MM.1S (cell line): ENCODE results near the gene DDX39A.
"Not testable (repeated sequence)": the region's sequence is repeated elsewhere in the genome, so short reads cannot be mapped to it uniquely, and the experiment has no call there.

Experiments
- DNase-seq: peaks from one replicate; pipeline ENCODE4 v3.0.0-alpha.2; 2015
- H2AFZ ChIP-seq: fragments of 300-600 bp; sonication (generic); 2 replicates; pipeline ENCODE4 v1.6.0; 2016; ENCODE audit warnings: antibody characterized with exemption, low read length
- H3F3A ChIP-seq: fragments of 300-600 bp; sonication (generic); 2 replicates; pipeline ENCODE4 v1.6.1; 2016; ENCODE audit warnings: mild to moderate bottlenecking, antibody characterized with exemption, low read length, moderate library complexity, mixed read lengths; ENCODE audit not compliant: insufficient read depth
- H3K27ac ChIP-seq: fragments of 300-600 bp; sonication (generic); 2 replicates; pipeline ENCODE4 v1.5.1; 2016; ENCODE audit warnings: mild to moderate bottlenecking, low read length
- H3K27me3 ChIP-seq: fragments of 300-600 bp; sonication (generic); replicated peaks from 2 replicates; pipeline ENCODE4 v1.6.0; 2016; ENCODE audit warnings: low read length; ENCODE audit not compliant: insufficient read depth
- H3K36me3 ChIP-seq: fragments of 300-600 bp; sonication (generic); replicated peaks from 2 replicates; pipeline ENCODE4 v1.6.1; 2016; ENCODE audit warnings: mild to moderate bottlenecking, low read length, mixed read lengths; ENCODE audit not compliant: insufficient read depth
- H3K4me1 ChIP-seq: fragments of 300-600 bp; sonication (generic); 2 replicates; pipeline ENCODE4 v1.6.1; 2016; ENCODE audit warnings: low read length, mixed read lengths
- H3K4me2 ChIP-seq: fragments of 300-600 bp; sonication (generic); 2 replicates; pipeline ENCODE4 v1.6.0; 2016; ENCODE audit warnings: low read depth, low read length
- H3K4me3 ChIP-seq: fragments of 300-600 bp; sonication (generic); 2 replicates; pipeline ENCODE4 v1.5.1; 2016; ENCODE audit warnings: low read length, mixed read lengths
- H3K79me2 ChIP-seq: fragments of 300-600 bp; sonication (generic); 2 replicates; pipeline ENCODE4 v1.6.1; 2016; ENCODE audit warnings: mixed run types, low read length, mixed read lengths
- H3K9ac ChIP-seq: fragments of 300-600 bp; sonication (generic); 2 replicates; pipeline ENCODE4 v1.6.1; 2016; ENCODE audit warnings: low read length, mixed read lengths
- H3K9me2 ChIP-seq: fragments of 300-600 bp; sonication (generic); replicated peaks from 2 replicates; pipeline ENCODE4 v1.6.1; 2016; ENCODE audit warnings: mild to moderate bottlenecking, low read length, mixed read lengths; ENCODE audit not compliant: insufficient read depth
- H3K9me3 ChIP-seq: fragments of 300-600 bp; sonication (generic); replicated peaks from 2 replicates; pipeline ENCODE4 v1.6.1; 2016; ENCODE audit warnings: mild to moderate bottlenecking, low read length, mixed read lengths; ENCODE audit not compliant: insufficient read depth
- H4K20me1 ChIP-seq: fragments of 300-600 bp; sonication (generic); 2 replicates; pipeline ENCODE4 v1.6.1; 2016; ENCODE audit warnings: mild to moderate bottlenecking, low read length, moderate library complexity, mixed read lengths; ENCODE audit not compliant: insufficient read depth
- CTCF ChIP-seq: fragments of 300-600 bp; sonication (generic); IDR thresholded peaks from 2 replicates; pipeline ENCODE4 v1.5.1; 2016; ENCODE audit warnings: antibody characterized with exemption, low read length, mixed read lengths
- EZH2 ChIP-seq: fragments of 300-600 bp; sonication (generic); optimal IDR thresholded peaks from 2 replicates; pipeline ENCODE3; 2017; ENCODE audit warnings: low read depth, mild to moderate bottlenecking, antibody characterized with exemption, low read length, mixed read lengths
- EZH2phosphoT487 ChIP-seq: fragments of 300-600 bp; sonication (generic); IDR thresholded peaks from 2 replicates; pipeline ENCODE4 v1.6.1; 2018; ENCODE audit warnings: antibody characterized with exemption, low read length

The DDX39A gene

GRCh38 chr19:14368011-14368513 lies 51.1 kb downstream of the DDX39A start:
- Histone ChIP-seq H3K27ac (peak overlapping the region; percentile 11; the same call in 1 of the 2 replicates), H3K4me3 (peak overlapping the region; percentile 9), H3F3A (peaks cover 17% of the 10 kb centered on the region), H3K36me3 (no peaks in the 10 kb centered on the region), H3K4me2 (peak overlapping the region; percentile 42; the same call in 1 of the 2 replicates), H3K9me2 (no peaks in the 10 kb centered on the region), H2AFZ (peak overlapping the region; percentile 39; the same call in 1 of the 2 replicates), H3K79me2 (no peaks in the 10 kb centered on the region), H3K9ac (no peak overlapping the region), H4K20me1 (no peaks in the 10 kb centered on the region), H3K27me3 (peaks cover 15% of the 10 kb centered on the region), H3K9me3 (no peaks in the 10 kb centered on the region), H3K4me1 (peaks cover 21% of the 10 kb centered on the region)
- DNase-seq = peak; percentile 56
- no peak for TF ChIP-seq EZH2phosphoT487
- no peak for TF ChIP-seq EZH2
- no peak for TF ChIP-seq CTCF

GRCh38 chr19:14367016-14367415 lies 52.1 kb downstream of the DDX39A start:
- TF ChIP-seq EZH2 (no peak), CTCF (no peak), EZH2phosphoT487 (no peak)
- H3K9ac ChIP-seq = no peak overlapping the region
- peaks cover 14% of the 10 kb centered on the region for H3K27me3 ChIP-seq
- H3K4me1 ChIP-seq = peaks cover 21% of the 10 kb centered on the region
- H2AFZ ChIP-seq = no peak overlapping the region
- no peak overlapping the region for H3K4me3 ChIP-seq
- peaks cover 17% of the 10 kb centered on the region for H3F3A ChIP-seq
- H3K9me2 ChIP-seq = no peaks in the 10 kb centered on the region
- no peak overlapping the region for H3K4me2 ChIP-seq
- no peaks in the 10 kb centered on the region for H3K9me3 ChIP-seq
- DNase-seq = no peak
- H3K27ac ChIP-seq = peak overlapping the region; percentile 31; the same call in 1 of the 2 replicates
- no peaks in the 10 kb centered on the region for H3K36me3 ChIP-seq
- no peaks in the 10 kb centered on the region for H4K20me1 ChIP-seq
- H3K79me2 ChIP-seq = no peaks in the 10 kb centered on the region

GRCh38 chr19:14366529-14366928 lies 52.6 kb downstream of the DDX39A start:
- Histone ChIP-seq H2AFZ (no peak overlapping the region), H3K9me3 (no peaks in the 10 kb centered on the region), H4K20me1 (no peaks in the 10 kb centered on the region), H3K9ac (no peak overlapping the region), H3K4me2 (peak overlapping the region; percentile 44; the same call in 1 of the 2 replicates), H3K9me2 (no peaks in the 10 kb centered on the region), H3K79me2 (no peaks in the 10 kb centered on the region), H3F3A (peaks cover 17% of the 10 kb centered on the region), H3K4me1 (peaks cover 21% of the 10 kb centered on the region), H3K27me3 (peaks cover 16% of the 10 kb centered on the region), H3K36me3 (no peaks in the 10 kb centered on the region), H3K4me3 (no peak overlapping the region), H3K27ac (peak overlapping the region; percentile 39; the same call in 1 of the 2 replicates)
- TF ChIP-seq EZH2phosphoT487 (no peak), CTCF (no peak), EZH2 (no peak)
- DNase-seq = peak; percentile 93

- Histone ChIP-seq H3K4me2 (peak overlapping the region; percentile 47; the same call in 1 of the 2 replicates), H3F3A (peaks cover 17% of the 10 kb centered on the region), H3K27me3 (peaks cover 24% of the 10 kb centered on the region), H3K4me1 (peaks cover 21% of the 10 kb centered on the region)
- not testable (repeated sequence) for H4K20me1 ChIP-seq, H3K9me3 ChIP-seq, H3K79me2 ChIP-seq, H3K4me3 ChIP-seq, H3K27ac ChIP-seq, H3K9me2 ChIP-seq, H3K36me3 ChIP-seq, H3K9ac ChIP-seq, DNase-seq, H2AFZ ChIP-seq
Measured at GRCh38 chr19:14364098-14364443, 55.1 kb downstream of the DDX39A start.
